ENCODE data around the gene PKNOX2.

GRCh38 chr11:125128450-125128849 lies 36.1 kb upstream of the PKNOX2 start:
- TF ChIP-seq CTCF (IDR thresholded peaks at IDR 0.05) (no peak), EP300 (IDR thresholded peaks at IDR 0.05; ENCODE audit: low read depth) (no peak), POLR2AphosphoS5 (IDR thresholded peaks at IDR 0.05) (no peak)

Measured in transverse colon (tissue), 4 donors.